Activated naive CD4-positive, alpha-beta T cell treated with anti-CD3 and anti-CD28 coated beads, Interleukin-2, amount 50 U/mL, for 24 hours (primary cell): ENCODE measurements around the gene NTNG2.
A peak's percentile ranks its signal among the peaks of the same experiment; 100 is the strongest.

Experiments used
- H3K27ac Mint-ChIP-seq: one replicate; pipeline ENCODE4 v1.8.0; 2021; ENCODE audit warnings: mild to moderate bottlenecking, mixed read lengths
- H3K27me3 Mint-ChIP-seq: one replicate; pipeline ENCODE4 v1.8.0; 2021; ENCODE audit warnings: mixed read lengths
- H3K36me3 Mint-ChIP-seq: one replicate; pipeline ENCODE4 v1.8.0; 2021; ENCODE audit warnings: mixed read lengths
- H3K4me1 Mint-ChIP-seq: one replicate; pipeline ENCODE4 v1.8.0; 2021; ENCODE audit warnings: mixed read lengths
- H3K4me3 Mint-ChIP-seq: one replicate; pipeline ENCODE4 v1.8.0; 2021; ENCODE audit warnings: mild to moderate bottlenecking, mixed read lengths
- H3K9me3 Mint-ChIP-seq: one replicate; pipeline ENCODE4 v1.8.0; 2021; ENCODE audit warnings: mixed read lengths

Gene NTNG2

GRCh38 chr9:132160802-132161742, 786 bp upstream of the NTNG2 start:
- Mint-ChIP-seq H3K27ac (peak overlapping the region; percentile 85), H3K9me3 (no peaks in the 10 kb centered on the region), H3K27me3 (peaks cover 24% of the 10 kb centered on the region), H3K36me3 (no peaks in the 10 kb centered on the region), H3K4me1 (peaks cover 14% of the 10 kb centered on the region), H3K4me3 (peak overlapping the region; percentile 97)

DNA sequence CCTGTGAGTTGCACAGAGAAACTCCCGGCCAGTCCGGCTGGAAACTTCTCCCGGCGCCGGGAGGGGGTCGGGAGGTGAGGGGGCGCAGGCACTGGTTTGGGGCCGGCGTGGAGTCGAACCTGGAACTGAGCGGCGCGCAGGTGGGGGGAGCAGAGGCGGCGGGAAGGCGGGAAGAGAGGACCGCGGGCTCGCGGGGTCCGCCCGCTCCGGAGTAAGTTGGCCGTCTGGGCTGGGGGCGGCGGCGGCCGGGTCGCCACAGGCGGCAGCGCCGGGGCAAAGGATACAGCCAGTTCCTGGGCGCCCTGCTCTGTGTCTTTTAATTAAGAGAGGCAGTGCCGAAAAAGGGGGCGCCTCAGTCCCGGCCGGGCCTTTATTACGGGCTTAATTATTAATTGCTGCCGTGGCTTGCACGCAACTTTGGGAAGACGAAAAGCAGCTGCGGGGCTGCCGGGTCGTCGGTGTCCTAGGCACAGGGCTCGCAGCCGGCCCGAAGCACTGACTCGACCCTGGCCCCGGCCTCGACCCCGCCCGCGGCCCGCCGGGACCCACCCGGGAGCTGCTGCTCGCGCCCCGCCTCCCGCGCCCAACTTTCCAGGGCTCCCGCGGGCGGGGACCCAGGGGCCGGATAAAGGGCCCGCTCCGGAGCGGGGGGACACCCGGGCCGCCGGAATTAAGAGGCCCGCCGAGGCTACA, 1.1 kb downstream of the NTNG2 start:
- Mint-ChIP-seq H3K9me3 (no peaks in the 10 kb centered on the region), H3K27me3 (peaks cover 35% of the 10 kb centered on the region), H3K36me3 (no peaks in the 10 kb centered on the region), H3K4me1 (peaks cover 14% of the 10 kb centered on the region), H3K4me3 (peak overlapping the region; percentile 92), H3K27ac (no peak overlapping the region)

DNA sequence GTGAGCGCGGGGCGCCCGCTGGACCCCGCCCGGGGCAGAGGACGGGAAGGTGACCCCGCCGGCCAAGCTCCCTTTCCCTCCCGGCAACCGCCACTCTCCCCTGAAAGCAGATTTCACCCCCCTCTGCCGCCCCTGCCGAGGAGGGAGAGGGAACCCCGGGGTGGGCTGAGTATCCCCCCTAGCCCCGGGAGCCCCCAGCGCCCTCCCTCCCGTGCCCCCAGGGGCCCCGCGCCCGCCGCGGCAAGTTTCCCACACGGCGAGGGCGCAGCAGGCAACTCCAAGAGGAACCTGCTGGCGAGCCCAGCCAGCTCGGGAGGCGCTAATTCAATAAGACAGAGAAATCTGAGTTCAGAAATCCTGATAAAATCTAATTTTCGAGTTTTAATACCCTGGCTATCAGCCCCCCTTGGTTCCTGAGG, 1.6 kb downstream of the NTNG2 start:
- peaks cover 14% of the 10 kb centered on the region for H3K4me1 Mint-ChIP-seq
- H3K27me3 Mint-ChIP-seq: peaks cover 35% of the 10 kb centered on the region
- peak overlapping the region; percentile 39 for H3K4me3 Mint-ChIP-seq
- no peaks in the 10 kb centered on the region for H3K36me3 Mint-ChIP-seq
- no peaks in the 10 kb centered on the region for H3K9me3 Mint-ChIP-seq
- H3K27ac Mint-ChIP-seq: no peak overlapping the region

DNA sequence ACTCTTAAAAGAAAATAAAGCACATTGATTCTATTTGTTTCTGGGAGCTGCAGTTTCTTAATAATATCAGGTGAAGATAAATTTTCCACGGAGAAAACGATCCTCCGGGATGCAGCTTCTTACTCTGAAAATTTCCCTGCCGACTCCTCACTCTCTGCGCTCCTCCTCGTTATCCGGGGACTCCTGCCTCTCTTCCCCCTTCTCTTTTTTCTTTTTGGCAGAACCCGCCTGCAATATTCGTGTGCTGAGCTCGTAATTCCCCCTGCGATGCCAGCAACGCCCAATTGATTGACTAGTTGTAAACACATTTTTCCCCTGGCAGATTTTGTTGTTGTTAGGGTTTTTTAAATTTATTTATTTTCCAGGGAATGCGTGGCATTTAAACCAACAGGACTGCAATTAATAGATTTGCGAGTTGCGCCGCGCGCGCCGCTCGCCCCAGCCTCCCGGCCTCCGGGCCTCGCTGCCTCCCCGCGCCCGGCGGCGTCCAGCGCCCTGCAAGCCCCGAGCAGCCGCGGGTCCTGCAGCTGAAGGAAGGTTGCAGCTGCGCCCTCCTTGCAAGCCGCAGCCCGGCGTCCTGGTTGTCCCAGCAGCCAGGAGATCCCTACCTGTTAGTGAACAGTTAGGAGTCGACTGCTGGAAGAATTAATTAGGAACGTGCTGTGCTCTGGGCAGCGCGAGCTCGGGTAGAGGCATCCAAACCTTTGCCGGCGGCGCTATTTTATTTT, 2.2 kb downstream of the NTNG2 start:
- no peak overlapping the region for H3K27ac Mint-ChIP-seq
- peaks cover 35% of the 10 kb centered on the region for H3K27me3 Mint-ChIP-seq
- peaks cover 14% of the 10 kb centered on the region for H3K4me1 Mint-ChIP-seq
- H3K9me3 Mint-ChIP-seq: no peaks in the 10 kb centered on the region
- H3K36me3 Mint-ChIP-seq: no peaks in the 10 kb centered on the region
- peak overlapping the region; percentile 39 for H3K4me3 Mint-ChIP-seq

DNA sequence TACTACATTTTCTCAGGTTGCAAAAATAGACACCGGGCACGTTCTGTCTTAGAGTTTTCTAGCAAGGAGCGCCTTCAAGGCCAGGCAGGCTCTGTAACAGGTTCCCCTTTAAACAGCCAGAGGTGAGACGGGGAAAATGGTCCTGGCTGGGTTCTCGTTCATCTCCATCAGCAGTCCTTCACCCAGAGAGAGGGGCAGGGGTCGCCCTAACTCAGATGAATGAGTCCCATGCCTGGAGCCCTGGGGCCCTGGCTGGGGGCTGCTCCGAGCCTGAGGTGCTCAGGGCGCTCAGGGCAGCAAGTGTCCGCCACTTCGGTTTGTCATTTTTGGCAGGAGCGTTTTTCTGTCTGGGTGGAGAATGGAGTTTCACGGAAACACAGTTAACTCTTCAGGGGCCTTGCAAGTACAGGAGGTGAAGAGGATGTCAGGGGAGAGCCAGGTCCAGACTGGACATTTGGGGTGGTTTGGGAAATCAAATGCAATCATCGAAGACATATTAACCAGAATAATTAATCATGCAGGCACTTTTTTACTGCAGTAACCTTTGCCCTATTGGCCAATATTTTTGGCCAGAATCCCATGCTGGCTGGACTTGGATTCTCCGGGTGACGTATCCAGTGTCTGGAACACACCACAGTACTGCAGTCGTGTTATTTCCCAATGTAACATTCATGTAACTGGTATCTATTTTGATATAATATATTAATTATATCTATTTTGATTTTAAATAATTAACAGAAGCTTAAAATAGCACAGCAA, 2.9 kb downstream of the NTNG2 start:
- peaks cover 35% of the 10 kb centered on the region for H3K27me3 Mint-ChIP-seq

GRCh38 chr9:132166599-132166998, 4.7 kb downstream of the NTNG2 start:
- Mint-ChIP-seq H3K4me1 (peaks cover 9% of the 10 kb centered on the region), H3K4me3 (no peak overlapping the region), H3K9me3 (no peaks in the 10 kb centered on the region), H3K27ac (no peak overlapping the region), H3K36me3 (no peaks in the 10 kb centered on the region), H3K27me3 (peaks cover 33% of the 10 kb centered on the region)

More for the DNA sequence above, 2.9 kb downstream of the NTNG2 start:
- H3K4me1 Mint-ChIP-seq: peaks cover 14% of the 10 kb centered on the region
- H3K36me3 Mint-ChIP-seq: no peaks in the 10 kb centered on the region
- no peak overlapping the region for H3K27ac Mint-ChIP-seq
- H3K9me3 Mint-ChIP-seq: no peaks in the 10 kb centered on the region
- H3K4me3 Mint-ChIP-seq: no peak overlapping the region

DNA sequence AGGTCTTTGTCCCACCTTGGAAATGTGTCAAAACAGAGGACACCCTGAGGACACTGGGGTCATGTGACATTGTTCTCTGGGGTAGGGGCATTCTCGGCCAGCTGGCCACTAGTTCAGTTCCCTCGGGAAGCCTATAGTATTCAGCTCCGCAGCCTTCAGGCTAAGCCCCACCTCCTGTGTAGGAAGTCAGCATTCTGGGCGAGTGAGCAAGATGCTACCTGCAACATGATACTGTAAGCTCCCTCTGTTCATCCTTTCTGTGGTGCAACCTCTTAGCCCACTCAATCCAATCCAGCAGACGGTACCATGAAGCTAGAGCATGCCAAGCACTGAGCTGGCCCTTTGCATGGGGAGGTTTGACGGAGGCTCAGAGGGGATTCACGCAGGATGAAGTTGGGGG, 5.3 kb downstream of the NTNG2 start:
- H3K9me3 Mint-ChIP-seq: no peaks in the 10 kb centered on the region
- H3K4me1 Mint-ChIP-seq: peaks cover 8% of the 10 kb centered on the region
- peaks cover 33% of the 10 kb centered on the region for H3K27me3 Mint-ChIP-seq
- H3K27ac Mint-ChIP-seq: no peak overlapping the region
- H3K4me3 Mint-ChIP-seq: no peak overlapping the region
- no peaks in the 10 kb centered on the region for H3K36me3 Mint-ChIP-seq

- Mint-ChIP-seq H3K36me3 (no peaks in the 10 kb centered on the region), H3K27me3 (peaks cover 30% of the 10 kb centered on the region), H3K4me1 (peaks cover 4% of the 10 kb centered on the region), H3K4me3 (no peak overlapping the region), H3K27ac (no peak overlapping the region), H3K9me3 (no peaks in the 10 kb centered on the region)
These were observed 6.5 kb downstream of the NTNG2 start for GRCh38 chr9:132168347-132168746.

- H3K27ac Mint-ChIP-seq: no peak overlapping the region
- no peak overlapping the region for H3K4me3 Mint-ChIP-seq
- no peaks in the 10 kb centered on the region for H3K36me3 Mint-ChIP-seq
- H3K27me3 Mint-ChIP-seq: peaks cover 28% of the 10 kb centered on the region
- H3K4me1 Mint-ChIP-seq: peaks cover 3% of the 10 kb centered on the region
- no peaks in the 10 kb centered on the region for H3K9me3 Mint-ChIP-seq
These were observed 7.0 kb downstream of the NTNG2 start for GRCh38 chr9:132168851-132169250.

GRCh38 chr9:132169672-132170392, 8.0 kb downstream of the NTNG2 start:
- no peak overlapping the region for H3K27ac Mint-ChIP-seq
- H3K9me3 Mint-ChIP-seq: no peaks in the 10 kb centered on the region
- H3K36me3 Mint-ChIP-seq: no peaks in the 10 kb centered on the region
- no peaks in the 10 kb centered on the region for H3K4me1 Mint-ChIP-seq
- peaks cover 23% of the 10 kb centered on the region for H3K27me3 Mint-ChIP-seq
- no peak overlapping the region for H3K4me3 Mint-ChIP-seq

DNA sequence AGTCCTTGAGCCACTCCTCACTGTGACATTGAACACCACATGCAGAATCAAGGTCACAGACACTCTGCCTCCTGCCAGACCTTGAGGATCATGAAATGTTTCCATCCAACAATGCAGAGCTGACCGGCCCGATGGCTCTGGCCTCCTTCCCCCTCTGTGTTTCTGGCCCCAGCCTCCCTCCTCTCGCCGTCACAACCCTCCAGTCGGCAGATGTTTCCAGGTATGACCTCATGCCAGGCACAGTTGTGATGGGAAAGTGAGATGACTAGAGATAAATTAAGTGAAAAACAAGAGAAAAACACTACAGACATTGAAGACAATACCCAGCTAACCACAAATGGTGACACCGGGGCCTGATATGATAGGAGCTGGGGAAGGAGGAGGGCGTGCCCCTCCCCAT, 9.8 kb downstream of the NTNG2 start:
- no peaks in the 10 kb centered on the region for H3K9me3 Mint-ChIP-seq
- H3K27ac Mint-ChIP-seq: peak overlapping the region; percentile 60

DNA sequence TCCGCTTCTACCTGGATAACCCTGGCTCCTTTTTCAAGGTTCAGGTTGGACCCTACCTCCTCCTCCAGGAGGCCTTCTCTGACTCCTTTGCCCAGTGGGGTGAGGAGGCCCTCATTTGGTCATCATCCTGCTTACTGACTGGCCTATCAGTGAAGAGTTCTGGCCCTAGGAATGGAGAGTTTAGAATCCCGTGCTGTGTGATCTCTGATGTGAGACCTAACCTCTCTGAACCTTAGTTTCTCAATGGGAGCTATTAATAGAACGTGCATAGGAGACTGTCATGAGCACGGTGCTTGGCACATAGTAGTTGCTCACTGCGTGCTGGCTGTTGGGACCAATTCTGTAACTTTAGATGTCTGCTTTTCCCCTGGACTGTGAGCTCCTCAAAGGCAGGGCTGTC, 10.3 kb downstream of the NTNG2 start:
- Mint-ChIP-seq H3K36me3 (no peaks in the 10 kb centered on the region), H3K4me1 (no peaks in the 10 kb centered on the region), H3K27me3 (peaks cover 6% of the 10 kb centered on the region), H3K4me3 (no peak overlapping the region), H3K9me3 (no peaks in the 10 kb centered on the region), H3K27ac (no peak overlapping the region)

More for the DNA sequence above, 9.8 kb downstream of the NTNG2 start:
- Mint-ChIP-seq H3K4me1 (no peaks in the 10 kb centered on the region), H3K36me3 (no peaks in the 10 kb centered on the region), H3K27me3 (peaks cover 8% of the 10 kb centered on the region), H3K4me3 (no peak overlapping the region)

DNA sequence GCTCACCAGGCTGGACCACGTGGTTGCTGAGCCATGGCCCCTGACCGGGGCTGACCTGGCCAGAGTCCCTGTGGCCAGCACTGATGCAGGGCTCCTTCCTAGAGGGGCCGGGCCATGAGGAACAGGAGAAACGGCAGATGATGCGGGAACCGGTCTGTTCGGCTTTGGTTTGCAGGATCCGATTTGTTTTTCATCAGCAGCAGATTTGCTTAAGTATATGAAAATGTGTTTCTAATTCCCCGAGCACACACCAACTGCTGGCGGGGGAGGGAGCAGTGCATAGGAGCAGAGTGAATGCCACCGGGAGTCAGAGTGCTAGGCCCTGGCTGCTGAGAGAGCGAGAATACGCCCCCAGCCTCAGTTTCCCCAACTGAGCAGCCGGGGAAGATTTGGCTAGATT, 13.6 kb downstream of the NTNG2 start:
- Mint-ChIP-seq H3K27me3 (no peaks in the 10 kb centered on the region), H3K4me3 (no peak overlapping the region), H3K27ac (no peak overlapping the region)

DNA sequence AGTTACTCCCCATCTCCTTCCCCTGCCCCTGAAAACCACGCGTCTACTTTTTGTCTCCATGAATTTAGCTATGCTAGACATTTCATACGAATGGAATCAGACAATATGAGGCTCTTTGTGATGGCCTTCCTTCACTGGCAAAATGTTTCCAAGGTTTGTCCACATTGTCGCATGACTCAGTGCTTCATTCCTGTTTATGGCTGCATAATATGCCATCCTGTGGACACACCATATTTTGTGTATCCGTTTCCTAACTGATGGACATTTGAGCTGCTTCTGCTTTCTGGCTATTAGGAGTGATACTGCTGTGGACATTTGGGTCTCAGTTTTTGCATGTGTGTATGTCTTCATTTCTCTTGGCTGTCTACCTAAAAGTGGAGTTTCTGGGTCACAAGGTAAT, 14.5 kb downstream of the NTNG2 start:
- Mint-ChIP-seq H3K4me1 (no peaks in the 10 kb centered on the region), H3K4me3 (no peak overlapping the region), H3K36me3 (no peaks in the 10 kb centered on the region), H3K27me3 (no peaks in the 10 kb centered on the region), H3K27ac (no peak overlapping the region), H3K9me3 (no peaks in the 10 kb centered on the region)

More for the DNA sequence above, 13.6 kb downstream of the NTNG2 start:
- Mint-ChIP-seq H3K9me3 (no peaks in the 10 kb centered on the region), H3K36me3 (no peaks in the 10 kb centered on the region), H3K4me1 (no peaks in the 10 kb centered on the region)
